Nephron (organoid): Measurements from ENCODE around the gene SRP14.

ENCODE experiments used
- H3K27ac Mint-ChIP-seq, 3 experiments: 2 replicates each; pipeline ENCODE4 v1.8.0; 2020; ENCODE audit warnings: mixed read lengths in 3 of 3, mild to moderate bottlenecking in 2 of 3, moderate library complexity in 1 of 3
- H3K27me3 Mint-ChIP-seq: 2 replicates; pipeline ENCODE4 v1.8.0; 2021; ENCODE audit warnings: low read depth, mild to moderate bottlenecking, moderate library complexity, mixed read lengths
- H3K36me3 Mint-ChIP-seq: 2 replicates; pipeline ENCODE4 v1.8.0; 2020; ENCODE audit warnings: low read depth, mixed read lengths
- H3K4me1 Mint-ChIP-seq: 2 replicates; pipeline ENCODE4 v1.8.0; 2020; ENCODE audit warnings: mixed read lengths
- H3K4me3 Mint-ChIP-seq, 3 experiments: 2 replicates each; pipeline ENCODE4 v1.8.0; 2020; ENCODE audit warnings: mild to moderate bottlenecking in 3 of 3, mixed read lengths in 3 of 3, moderate library complexity in 2 of 3
- H3K9me3 Mint-ChIP-seq: 2 replicates; pipeline ENCODE4 v1.8.0; 2020; ENCODE audit warnings: mixed read lengths
- TF ChIP-seq, protein P1 (sequence below), 3 experiments: fragments of 200-600 bp; sonication (generic); IDR thresholded peaks; one replicate each; pipeline ENCODE4 v1.5.0; 2021; ENCODE audit warnings: antibody characterized with exemption in 3 of 3; ENCODE audit not compliant: unreplicated experiment in 3 of 3

The SRP14 gene

DNA sequence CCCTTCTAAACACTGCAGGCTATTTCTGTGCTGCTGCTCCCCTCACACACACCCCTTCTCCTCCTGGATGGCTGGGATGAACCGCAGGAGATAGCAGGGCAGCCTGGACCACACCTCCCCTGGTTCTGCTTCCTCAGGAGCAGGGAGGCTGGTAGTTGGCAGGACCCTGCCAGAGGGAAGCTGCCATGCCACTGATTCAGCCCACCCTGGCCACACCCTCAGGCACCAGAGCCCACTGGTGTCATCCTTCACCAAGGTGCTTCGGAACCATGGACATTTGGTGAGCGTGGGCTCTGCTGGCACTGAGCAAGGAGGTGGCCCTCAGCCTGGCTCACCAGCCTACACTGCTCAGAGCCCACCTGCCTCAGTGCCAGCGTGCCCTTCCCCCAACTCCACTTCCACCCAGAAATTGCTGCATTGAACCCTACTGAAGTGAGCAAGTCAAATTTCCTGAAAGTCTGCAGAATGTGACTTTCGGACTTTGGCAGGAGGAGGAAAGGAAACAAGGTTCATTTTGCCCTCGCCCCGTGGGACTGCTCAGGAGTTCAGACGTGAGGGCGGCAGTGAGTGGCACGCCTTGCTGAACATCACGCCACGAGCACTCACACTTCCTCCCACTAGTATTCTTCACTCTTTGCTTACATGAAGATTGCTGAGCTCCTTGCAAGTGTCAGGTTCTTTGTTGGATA lies 43.4 kb upstream of the SRP14 start:
- Mint-ChIP-seq H3K4me1 (peaks cover 72% of the 10 kb centered on the region), H3K4me3 (peak overlapping the region; percentile 68 to 74 (median 68)), H3K36me3 (no peaks in the 10 kb centered on the region), H3K27ac (peak overlapping the region; percentile 96 to 97 (median 97)), H3K27me3 (peaks cover 4% of the 10 kb centered on the region), H3K9me3 (no peaks in the 10 kb centered on the region)
- TF ChIP-seq, protein P1, sequence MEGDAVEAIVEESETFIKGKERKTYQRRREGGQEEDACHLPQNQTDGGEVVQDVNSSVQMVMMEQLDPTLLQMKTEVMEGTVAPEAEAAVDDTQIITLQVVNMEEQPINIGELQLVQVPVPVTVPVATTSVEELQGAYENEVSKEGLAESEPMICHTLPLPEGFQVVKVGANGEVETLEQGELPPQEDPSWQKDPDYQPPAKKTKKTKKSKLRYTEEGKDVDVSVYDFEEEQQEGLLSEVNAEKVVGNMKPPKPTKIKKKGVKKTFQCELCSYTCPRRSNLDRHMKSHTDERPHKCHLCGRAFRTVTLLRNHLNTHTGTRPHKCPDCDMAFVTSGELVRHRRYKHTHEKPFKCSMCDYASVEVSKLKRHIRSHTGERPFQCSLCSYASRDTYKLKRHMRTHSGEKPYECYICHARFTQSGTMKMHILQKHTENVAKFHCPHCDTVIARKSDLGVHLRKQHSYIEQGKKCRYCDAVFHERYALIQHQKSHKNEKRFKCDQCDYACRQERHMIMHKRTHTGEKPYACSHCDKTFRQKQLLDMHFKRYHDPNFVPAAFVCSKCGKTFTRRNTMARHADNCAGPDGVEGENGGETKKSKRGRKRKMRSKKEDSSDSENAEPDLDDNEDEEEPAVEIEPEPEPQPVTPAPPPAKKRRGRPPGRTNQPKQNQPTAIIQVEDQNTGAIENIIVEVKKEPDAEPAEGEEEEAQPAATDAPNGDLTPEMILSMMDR (IDR thresholded peaks at IDR 0.05; ENCODE audit: unreplicated experiment in 3 of 3) = no peak

DNA sequence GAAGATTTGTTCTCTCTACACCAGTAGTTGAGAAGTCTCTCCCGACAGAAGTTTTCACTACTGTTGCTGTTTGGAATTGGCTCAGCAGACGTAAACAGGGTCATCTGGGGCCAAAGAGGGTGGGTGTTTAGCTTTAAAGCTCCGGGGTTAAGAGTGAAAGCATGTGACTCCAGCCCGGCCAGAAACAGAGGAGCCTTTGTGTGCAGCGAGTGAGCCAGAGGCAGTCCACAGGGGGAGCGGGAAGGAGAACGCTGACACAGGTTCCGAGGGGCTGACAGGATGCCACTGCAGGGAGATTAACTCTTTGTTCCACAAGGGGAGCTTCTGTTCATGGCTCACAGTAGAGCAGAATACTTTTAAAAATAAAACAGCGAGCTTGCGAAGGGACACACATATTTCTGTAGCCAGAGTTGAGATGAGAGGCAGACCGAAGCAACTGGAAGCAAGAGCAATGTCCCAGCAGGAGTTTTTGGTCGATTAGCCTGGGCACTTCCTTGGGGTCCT lies 42.8 kb upstream of the SRP14 start:
- H3K27me3 Mint-ChIP-seq = peaks cover 4% of the 10 kb centered on the region
- H3K36me3 Mint-ChIP-seq = no peaks in the 10 kb centered on the region
- H3K4me1 Mint-ChIP-seq = peaks cover 66% of the 10 kb centered on the region
- peak overlapping the region; percentile 96 to 97 (median 97) for H3K27ac Mint-ChIP-seq
- TF ChIP-seq, protein P1 (IDR thresholded peaks at IDR 0.05; ENCODE audit: unreplicated experiment in 3 of 3) = peak in 1 of 3 experiments; percentile 20
- H3K4me3 Mint-ChIP-seq = peak overlapping the region; percentile 68 to 74 (median 68)
- no peaks in the 10 kb centered on the region for H3K9me3 Mint-ChIP-seq

DNA sequence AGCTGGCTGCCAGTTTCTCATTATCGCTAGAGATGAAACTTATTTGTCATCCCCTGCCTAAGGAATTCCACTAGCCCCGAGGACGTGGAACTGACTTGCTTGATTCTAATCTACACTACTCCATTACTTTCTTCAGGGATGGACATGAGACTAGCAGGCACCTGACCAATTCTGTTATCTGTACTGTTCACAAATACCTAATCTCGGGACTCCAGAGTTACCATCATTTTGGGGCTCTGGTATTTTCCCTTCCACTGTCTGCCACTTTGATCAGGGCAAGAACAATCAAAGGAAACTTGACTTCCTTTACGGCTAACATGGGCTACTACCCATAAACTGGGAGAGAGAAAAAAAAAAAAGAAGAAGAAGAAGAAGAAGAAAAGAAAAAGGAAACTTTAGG lies 41.9 kb upstream of the SRP14 start:
- peaks cover 4% of the 10 kb centered on the region for H3K27me3 Mint-ChIP-seq
- no peaks in the 10 kb centered on the region for H3K9me3 Mint-ChIP-seq
- peak overlapping the region; percentile 93 to 97 (median 96) for H3K27ac Mint-ChIP-seq
- no peaks in the 10 kb centered on the region for H3K36me3 Mint-ChIP-seq
- TF ChIP-seq, protein P1 (IDR thresholded peaks at IDR 0.05; ENCODE audit: unreplicated experiment in 3 of 3) = no peak
- H3K4me1 Mint-ChIP-seq = peaks cover 63% of the 10 kb centered on the region
- peak overlapping the region; percentile 57 to 81 (median 70) for H3K4me3 Mint-ChIP-seq

DNA sequence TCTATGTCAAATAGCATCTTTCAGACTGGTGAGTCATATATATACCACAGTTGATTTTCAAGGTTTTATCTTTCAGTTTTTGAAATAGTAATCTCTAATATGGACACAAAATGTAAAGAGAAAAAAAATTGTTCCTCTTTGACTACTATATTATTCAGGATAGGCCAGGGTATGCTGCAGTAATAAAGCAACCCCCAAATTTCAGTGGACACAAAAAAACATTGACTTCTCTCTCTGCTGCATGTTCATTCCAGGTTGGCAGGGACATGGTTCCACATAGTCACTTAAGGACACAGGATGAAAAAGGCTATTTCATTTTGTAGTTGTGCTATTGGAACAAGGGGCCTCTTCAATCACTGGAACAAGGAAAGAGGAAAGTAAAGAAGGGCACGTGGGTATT lies 41.1 kb upstream of the SRP14 start:
- Mint-ChIP-seq H3K27me3 (peaks cover 4% of the 10 kb centered on the region), H3K4me3 (no peak overlapping the region), H3K36me3 (no peaks in the 10 kb centered on the region), H3K9me3 (no peaks in the 10 kb centered on the region), H3K27ac (peak overlapping the region; percentile 93 to 97 (median 96)), H3K4me1 (peaks cover 63% of the 10 kb centered on the region)
- TF ChIP-seq, protein P1 (IDR thresholded peaks at IDR 0.05; ENCODE audit: unreplicated experiment in 3 of 3) = no peak

DNA sequence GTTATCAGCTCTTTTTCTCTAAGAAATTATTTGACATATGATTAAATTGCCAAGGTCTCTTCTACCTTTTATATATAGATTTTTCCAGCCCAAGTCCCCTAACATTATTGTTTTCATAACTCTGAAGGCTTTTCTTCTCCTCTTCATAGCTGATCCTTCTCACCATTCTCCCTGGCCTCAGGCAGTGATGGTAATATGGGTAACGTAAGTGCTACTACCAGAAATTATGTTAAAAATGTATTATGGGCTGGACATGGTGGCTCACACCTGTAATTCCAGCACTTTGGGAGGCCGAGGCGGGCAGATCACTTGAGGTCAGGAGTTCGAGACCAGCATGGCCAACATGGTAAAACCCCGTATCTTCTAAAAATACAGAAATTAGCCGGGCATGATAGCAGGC lies 40.5 kb upstream of the SRP14 start:
- Mint-ChIP-seq H3K4me1 (peaks cover 58% of the 10 kb centered on the region), H3K4me3 (no peak overlapping the region), H3K27ac (peak overlapping the region; percentile 9 to 57 (median 54)), H3K9me3 (no peaks in the 10 kb centered on the region), H3K27me3 (peaks cover 4% of the 10 kb centered on the region), H3K36me3 (no peaks in the 10 kb centered on the region)
- TF ChIP-seq, protein P1 (IDR thresholded peaks at IDR 0.05; ENCODE audit: unreplicated experiment in 3 of 3) = no peak
